GM12801 (cell line): ENCODE measurements around the gene FUT2.

ENCODE experiments used
- TF ChIP-seq, protein P1 (sequence below): IDR thresholded peaks from one replicate; pipeline ENCODE4 v1.5.1; 2011; ENCODE audit warnings: control low read depth; ENCODE audit not compliant: insufficient read length; ENCODE audit errors: extremely low read depth

FUT2 gene

DNA sequence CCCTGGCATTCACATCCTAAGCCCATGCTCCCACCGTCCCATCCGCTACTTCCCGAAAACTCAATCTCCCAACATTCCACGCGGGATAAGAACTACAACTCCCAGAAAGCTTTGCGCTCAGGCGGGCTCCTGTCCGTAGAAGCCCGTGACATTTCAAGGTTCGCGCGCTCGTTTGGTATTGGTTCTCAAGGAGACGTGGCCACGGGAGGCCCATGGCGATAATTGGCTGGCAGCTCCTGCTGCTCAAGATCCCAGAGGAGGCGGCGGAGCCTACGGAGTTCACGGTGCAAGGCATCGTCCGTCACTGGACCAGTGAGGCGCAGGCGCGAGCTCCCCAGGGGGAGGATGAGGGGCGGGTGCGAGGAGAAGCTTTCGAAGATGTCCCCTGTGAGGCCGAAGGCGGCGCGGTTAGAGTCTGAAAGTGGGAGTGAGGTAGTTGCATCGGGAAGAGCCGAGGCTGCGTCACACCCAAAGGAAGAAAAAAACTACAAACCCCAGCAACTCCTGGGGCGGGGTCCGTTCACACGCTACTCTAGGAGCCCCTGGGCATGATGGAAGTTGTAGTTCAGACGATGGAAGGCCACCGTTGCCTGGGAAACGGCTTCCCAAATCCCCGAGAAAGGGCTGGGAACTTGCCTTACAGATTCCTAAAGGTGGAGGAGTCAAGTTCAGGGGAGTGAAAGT lies 25.0 kb downstream of the FUT2 start:
- TF ChIP-seq, protein P1, sequence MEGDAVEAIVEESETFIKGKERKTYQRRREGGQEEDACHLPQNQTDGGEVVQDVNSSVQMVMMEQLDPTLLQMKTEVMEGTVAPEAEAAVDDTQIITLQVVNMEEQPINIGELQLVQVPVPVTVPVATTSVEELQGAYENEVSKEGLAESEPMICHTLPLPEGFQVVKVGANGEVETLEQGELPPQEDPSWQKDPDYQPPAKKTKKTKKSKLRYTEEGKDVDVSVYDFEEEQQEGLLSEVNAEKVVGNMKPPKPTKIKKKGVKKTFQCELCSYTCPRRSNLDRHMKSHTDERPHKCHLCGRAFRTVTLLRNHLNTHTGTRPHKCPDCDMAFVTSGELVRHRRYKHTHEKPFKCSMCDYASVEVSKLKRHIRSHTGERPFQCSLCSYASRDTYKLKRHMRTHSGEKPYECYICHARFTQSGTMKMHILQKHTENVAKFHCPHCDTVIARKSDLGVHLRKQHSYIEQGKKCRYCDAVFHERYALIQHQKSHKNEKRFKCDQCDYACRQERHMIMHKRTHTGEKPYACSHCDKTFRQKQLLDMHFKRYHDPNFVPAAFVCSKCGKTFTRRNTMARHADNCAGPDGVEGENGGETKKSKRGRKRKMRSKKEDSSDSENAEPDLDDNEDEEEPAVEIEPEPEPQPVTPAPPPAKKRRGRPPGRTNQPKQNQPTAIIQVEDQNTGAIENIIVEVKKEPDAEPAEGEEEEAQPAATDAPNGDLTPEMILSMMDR: no peak

DNA sequence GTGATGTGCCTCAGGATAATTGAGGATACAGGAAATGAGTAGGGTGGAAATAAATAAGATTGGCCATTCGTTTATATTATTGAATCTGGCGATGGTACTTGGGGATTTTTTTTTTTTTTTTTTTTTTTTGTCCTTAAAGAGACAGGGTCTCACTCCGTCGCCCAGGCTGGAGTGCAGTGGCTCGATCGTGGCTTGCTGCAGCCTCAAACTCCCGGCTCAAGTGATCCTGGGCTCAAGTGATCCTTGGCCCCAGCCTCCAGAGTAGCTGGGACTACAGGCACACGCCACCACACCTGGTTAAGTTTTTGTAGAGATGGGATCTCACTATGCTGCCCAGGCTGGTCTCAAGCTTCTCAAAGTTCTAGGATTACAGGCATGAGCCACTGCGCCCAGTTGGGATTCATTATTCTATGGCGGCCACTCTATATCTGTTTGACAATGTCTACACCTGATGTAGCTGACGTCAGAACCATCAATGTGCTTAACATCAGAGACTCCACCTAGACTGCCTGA lies 26.5 kb downstream of the FUT2 start:
- TF ChIP-seq, protein P1: no peak

DNA sequence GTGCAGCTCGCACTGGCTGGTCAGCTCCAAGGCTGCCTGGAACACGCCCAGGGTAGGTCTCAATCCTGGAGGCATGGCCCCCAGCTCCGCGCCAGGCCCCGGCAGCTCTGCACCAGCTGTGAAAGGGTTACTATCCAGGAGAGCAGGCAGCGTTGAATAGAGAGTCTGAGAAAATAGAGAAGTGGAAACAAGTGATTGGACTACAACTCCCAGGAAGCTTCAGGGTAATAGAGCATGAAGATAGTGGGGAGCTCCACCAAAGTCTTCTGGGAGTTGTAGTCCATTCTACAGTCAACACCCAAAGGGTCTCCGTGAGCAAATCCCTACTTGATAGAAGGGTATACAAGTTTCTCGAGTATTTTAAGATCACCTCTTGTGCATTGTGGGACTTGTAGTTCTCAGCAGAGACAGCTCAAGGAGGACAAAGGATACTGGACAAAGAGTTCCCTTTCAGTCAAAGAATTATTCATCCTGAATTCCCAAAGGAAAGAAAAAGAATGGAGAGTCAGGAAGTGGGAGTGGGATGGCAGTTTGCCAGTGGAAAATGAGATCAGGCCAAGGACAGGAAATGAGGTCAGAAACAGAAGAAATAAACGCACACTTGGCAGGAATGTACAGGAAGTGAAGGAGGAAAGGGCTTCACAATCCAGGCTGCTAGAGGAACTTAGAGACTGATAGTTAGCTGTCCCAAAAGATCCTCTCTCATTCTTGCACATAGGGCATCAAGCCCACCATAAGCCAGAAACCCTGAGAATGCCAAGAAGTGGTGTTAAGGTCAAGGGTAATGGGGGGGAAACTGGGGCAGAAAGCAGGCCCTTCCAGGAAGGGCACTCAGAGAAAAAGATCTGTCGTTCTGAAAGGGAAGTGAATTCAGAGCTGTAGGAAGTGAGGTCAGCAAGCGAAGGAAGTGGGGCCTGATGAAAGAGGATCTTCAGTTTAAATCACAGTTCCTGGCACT lies 29.3 kb downstream of the FUT2 start:
- TF ChIP-seq, protein P1: no peak

DNA sequence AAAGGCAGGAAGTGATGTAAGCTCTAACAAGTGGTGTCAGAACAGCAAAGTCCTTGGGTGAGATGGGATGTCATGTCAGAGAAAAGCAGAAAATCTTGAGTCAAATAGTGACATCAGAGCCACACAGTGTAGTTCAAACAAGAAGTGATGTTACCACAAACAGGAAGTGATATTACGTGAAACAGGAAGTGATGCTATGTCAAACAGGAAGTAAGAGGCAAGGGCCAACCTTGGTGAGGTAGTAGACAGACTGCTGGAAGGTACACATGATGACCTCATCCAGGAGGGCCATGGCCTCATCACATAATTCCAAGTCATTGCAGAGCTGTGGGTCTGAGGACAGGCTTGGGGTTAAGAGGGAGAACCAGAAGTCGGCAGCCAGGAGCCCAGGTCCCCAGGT lies 30.8 kb downstream of the FUT2 start:
- TF ChIP-seq, protein P1: no peak

DNA sequence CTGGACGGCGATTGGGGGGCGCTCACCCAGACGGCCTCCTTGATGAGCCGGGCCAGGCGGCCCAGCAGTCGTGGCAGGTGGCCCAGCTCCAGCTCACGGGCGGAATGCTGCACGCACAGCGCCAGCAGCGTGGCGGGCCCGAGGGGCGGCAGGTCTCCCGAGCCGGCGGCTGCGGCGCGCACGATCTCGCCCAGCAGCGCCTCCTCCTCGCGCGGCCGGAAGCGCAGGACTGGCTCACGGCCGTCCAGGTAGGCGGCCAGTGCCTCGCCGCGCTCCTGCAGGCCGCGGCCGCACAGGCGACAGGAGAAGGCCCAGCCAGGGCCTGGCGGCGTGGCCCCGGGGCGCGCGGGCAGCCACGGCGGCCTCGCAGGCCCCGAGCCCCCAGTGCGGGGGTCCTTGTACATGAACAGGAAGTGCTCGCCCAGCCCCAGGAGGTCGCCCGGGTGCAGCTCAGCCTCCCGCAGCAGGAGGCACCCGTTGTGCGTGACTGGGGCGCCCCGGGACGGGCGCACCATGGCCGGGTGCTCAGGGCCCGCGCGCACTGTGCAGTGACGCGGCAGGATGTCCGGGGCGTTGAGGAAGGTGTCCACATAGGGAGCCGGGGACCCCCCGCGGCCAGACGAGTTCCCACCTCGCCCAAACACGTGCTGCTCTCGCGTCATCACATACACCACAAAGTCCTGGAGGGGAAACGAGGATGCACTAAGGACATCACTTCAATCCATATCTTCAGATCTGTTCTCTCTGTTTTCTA lies 33.3 kb downstream of the FUT2 start:
- TF ChIP-seq, protein P1: no peak

DNA sequence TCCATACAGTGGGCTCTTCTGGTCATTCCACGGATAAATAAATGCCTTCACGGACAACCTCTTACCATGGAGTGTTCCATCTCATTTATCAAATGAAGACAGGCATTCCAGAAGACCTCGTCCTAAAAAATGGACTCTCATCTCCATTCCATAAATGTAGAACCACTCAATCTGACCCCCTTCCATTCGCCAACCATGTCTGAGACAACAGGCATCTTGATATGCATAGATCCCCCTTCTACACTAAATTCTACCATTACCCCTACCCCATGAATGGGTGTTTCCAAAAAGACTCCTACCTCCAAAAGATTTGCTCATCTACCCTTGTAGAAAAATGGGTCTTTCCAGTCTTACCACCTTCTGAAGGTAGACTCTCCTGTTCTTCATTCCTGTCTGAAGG lies 35.7 kb downstream of the FUT2 start:
- TF ChIP-seq, protein P1: no peak

DNA sequence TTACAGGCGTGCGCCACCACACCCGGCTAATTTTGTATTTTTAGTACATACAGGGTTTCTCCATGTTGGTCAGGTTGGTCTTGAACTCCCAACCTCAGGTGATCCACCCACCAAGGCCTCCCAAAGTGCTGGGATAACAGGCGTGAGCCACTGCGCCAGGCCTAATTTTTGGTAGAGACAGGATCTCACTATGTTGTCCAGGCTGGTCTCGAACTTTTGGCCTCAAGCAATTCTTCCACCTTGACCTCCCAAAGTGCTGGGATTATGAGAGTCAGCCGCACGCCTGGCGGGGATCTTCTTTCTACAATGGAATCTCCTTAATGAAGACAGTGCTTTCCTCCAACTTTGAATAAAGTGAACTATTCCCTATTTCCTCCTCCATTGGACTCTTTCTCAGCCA lies 38.9 kb downstream of the FUT2 start:
- TF ChIP-seq, protein P1: no peak
